OCI-LY3 (cell line): ENCODE data around the gene LRRC7.

ENCODE experiments used
- H2AFZ ChIP-seq: fragments of 200-600, 300-600 bp; shearing (Covaris generic); 2 replicates; pipeline ENCODE4 v1.6.0; 2014; ENCODE audit warnings: antibody characterized with exemption, low read depth, low read length
- H3K27ac ChIP-seq: fragments of 200-600, 300-600 bp; sonication (generic); 2 replicates; pipeline ENCODE4 v1.5.1; 2014; ENCODE audit warnings: mild to moderate bottlenecking, low read length, moderate library complexity, mixed read lengths
- H3K27me3 ChIP-seq: fragments of 200-600, 300-600 bp; sonication (generic); 2 replicates; pipeline ENCODE4 v1.6.1; 2014; ENCODE audit warnings: low read depth, low read length, mixed read lengths
- H3K36me3 ChIP-seq: fragments of 200-600, 300-600 bp; sonication (generic); replicated peaks from 2 replicates; pipeline ENCODE3; 2014; ENCODE audit warnings: low read depth, low read length, mixed read lengths
- H3K4me1 ChIP-seq: fragments of 300-600, 200-600 bp; sonication (generic); 2 replicates; pipeline ENCODE4 v1.6.1; 2014; ENCODE audit warnings: low read length, mixed read lengths
- H3K4me2 ChIP-seq: fragments of 200-600, 300-600 bp; sonication (generic); 2 replicates; pipeline ENCODE4 v1.6.1; 2014; ENCODE audit warnings: low read length, mixed read lengths
- H3K4me3 ChIP-seq: fragments of 300-600, 200-600 bp; sonication (generic); 2 replicates; pipeline ENCODE4 v1.5.1; 2014; ENCODE audit warnings: antibody characterized with exemption, mild to moderate bottlenecking, low read length, moderate library complexity
- H3K79me2 ChIP-seq: fragments of 300-600, 200-600 bp; shearing (Covaris generic); 2 replicates; pipeline ENCODE4 v1.6.1; 2014; ENCODE audit warnings: mild to moderate bottlenecking, low read length, mixed read lengths
- H3K9ac ChIP-seq: fragments of 300-600, 200-600 bp; shearing (Covaris generic); 2 replicates; pipeline ENCODE4 v1.6.0; 2014; ENCODE audit warnings: mild to moderate bottlenecking, low read length, moderate library complexity
- H3K9me3 ChIP-seq: fragments of 200-600, 300-600 bp; shearing (Covaris generic); 2 replicates; pipeline ENCODE4 v1.6.1; 2014; ENCODE audit warnings: low read length, mixed read lengths; ENCODE audit not compliant: insufficient read depth
- H4K20me1 ChIP-seq: fragments of 200-600, 300-600 bp; sonication (generic); 2 replicates; pipeline ENCODE4 v1.6.1; 2016; ENCODE audit warnings: low read length, mixed read lengths; ENCODE audit not compliant: insufficient read depth
- EZH2phosphoT487 ChIP-seq: fragments of 200-600 bp; shearing (Covaris generic); IDR thresholded peaks from 2 replicates; pipeline ENCODE4 v1.6.1; 2018; ENCODE audit warnings: antibody characterized with exemption, mixed run types, low read depth
- TF ChIP-seq, protein P1 (sequence below): fragments of 200-600, 300-600 bp; sonication (generic); IDR thresholded peaks from 2 replicates; pipeline ENCODE4 v1.5.1; 2014; ENCODE audit warnings: antibody characterized with exemption, low read length, low read depth

The LRRC7 gene

DNA sequence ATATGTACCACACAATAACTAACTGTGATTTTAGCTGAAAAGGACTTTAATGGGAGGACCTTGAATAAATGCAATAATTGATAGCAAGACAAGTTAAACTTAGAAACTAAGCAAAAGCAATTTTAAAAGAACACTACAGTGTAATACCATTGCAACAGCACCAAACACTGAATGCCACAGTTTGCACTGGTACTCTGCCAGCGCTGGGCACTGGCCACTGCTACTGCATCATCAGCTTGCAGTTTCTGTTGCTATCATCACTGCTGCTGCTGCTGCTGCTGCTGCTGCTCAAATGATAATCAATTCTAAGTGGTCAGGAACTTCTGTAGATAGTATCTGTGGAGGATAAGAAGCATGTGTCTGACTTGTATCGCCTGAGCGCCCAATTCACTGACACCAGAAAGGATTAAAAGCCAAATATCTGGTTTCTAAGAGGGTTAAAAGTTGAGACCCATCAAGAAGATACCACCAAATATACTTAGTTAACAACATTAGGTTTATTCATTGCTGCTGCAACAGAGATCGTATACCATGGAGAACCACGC is 330.8 kb downstream of the LRRC7 start:
- Histone ChIP-seq H3K27me3 (no peaks in the 10 kb centered on the region), H3K4me1 (no peaks in the 10 kb centered on the region), H3K27ac (no peak overlapping the region), H3K79me2 (no peaks in the 10 kb centered on the region), H4K20me1 (no peaks in the 10 kb centered on the region), H3K9ac (no peak overlapping the region), H3K36me3 (no peaks in the 10 kb centered on the region), H3K4me2 (no peak overlapping the region), H2AFZ (no peak overlapping the region), H3K9me3 (no peaks in the 10 kb centered on the region), H3K4me3 (no peak overlapping the region)
- TF ChIP-seq, protein P1, sequence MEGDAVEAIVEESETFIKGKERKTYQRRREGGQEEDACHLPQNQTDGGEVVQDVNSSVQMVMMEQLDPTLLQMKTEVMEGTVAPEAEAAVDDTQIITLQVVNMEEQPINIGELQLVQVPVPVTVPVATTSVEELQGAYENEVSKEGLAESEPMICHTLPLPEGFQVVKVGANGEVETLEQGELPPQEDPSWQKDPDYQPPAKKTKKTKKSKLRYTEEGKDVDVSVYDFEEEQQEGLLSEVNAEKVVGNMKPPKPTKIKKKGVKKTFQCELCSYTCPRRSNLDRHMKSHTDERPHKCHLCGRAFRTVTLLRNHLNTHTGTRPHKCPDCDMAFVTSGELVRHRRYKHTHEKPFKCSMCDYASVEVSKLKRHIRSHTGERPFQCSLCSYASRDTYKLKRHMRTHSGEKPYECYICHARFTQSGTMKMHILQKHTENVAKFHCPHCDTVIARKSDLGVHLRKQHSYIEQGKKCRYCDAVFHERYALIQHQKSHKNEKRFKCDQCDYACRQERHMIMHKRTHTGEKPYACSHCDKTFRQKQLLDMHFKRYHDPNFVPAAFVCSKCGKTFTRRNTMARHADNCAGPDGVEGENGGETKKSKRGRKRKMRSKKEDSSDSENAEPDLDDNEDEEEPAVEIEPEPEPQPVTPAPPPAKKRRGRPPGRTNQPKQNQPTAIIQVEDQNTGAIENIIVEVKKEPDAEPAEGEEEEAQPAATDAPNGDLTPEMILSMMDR, result no peak
- no peak for TF ChIP-seq EZH2phosphoT487

- no peaks in the 10 kb centered on the region for H3K9me3 ChIP-seq
- no peak for TF ChIP-seq EZH2phosphoT487
- TF ChIP-seq, protein P1, result no peak
- H3K9ac ChIP-seq, result no peak overlapping the region
- no peak overlapping the region for H3K27ac ChIP-seq
- H3K4me1 ChIP-seq, result no peaks in the 10 kb centered on the region
- H3K4me2 ChIP-seq, result no peak overlapping the region
- H3K4me3 ChIP-seq, result no peak overlapping the region
- no peak overlapping the region for H2AFZ ChIP-seq
- no peaks in the 10 kb centered on the region for H4K20me1 ChIP-seq
- no peaks in the 10 kb centered on the region for H3K79me2 ChIP-seq
- no peaks in the 10 kb centered on the region for H3K36me3 ChIP-seq
- no peaks in the 10 kb centered on the region for H3K27me3 ChIP-seq
These were observed 343.6 kb downstream of the LRRC7 start for GRCh38 chr1:69911301-69911801.

GRCh38 chr1:69913977-69914376 is 346.3 kb downstream of the LRRC7 start:
- Histone ChIP-seq H3K36me3 (no peaks in the 10 kb centered on the region), H3K9ac (no peak overlapping the region), H3K4me2 (no peak overlapping the region), H3K9me3 (no peaks in the 10 kb centered on the region), H2AFZ (no peak overlapping the region), H3K4me3 (no peak overlapping the region), H3K27me3 (no peaks in the 10 kb centered on the region), H4K20me1 (no peaks in the 10 kb centered on the region), H3K79me2 (no peaks in the 10 kb centered on the region), H3K4me1 (no peaks in the 10 kb centered on the region), H3K27ac (no peak overlapping the region)
- TF ChIP-seq, protein P1, result no peak
- no peak for TF ChIP-seq EZH2phosphoT487

DNA sequence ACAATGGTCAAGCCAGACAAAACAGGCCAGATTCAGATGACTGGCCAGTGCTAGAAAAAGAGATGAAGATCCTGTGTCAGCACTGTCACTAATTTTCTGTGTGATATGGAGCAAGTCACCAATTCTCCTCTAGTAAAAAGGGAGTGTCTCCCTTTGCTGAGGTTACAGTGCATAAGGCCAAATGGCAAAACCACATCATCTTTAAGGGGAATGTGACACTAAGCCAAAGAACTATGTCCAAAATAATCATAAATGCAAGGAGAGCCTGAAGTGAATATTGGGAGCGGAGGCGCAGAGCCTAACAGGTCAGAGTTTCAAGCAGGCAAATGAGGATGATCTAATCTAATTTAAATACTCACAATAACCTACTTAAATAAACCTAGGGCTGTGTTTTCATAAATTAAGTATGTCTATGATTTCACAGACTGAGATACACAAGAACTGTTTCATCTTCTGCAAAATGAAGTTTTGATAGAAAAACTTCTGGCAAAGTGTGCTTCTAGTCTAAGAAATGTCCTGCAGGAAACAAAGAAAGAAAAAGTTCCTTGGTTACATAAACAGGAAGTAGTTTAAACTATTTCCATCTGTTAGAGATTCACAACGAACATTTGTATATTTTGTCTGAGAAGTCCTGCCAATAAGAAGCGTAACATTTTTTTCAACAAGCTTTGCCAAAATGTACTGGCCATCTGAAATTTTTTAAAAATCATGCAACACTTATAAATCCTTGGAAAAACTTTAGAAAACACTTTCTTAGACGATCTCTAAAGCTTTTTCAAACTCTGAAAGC is 347.4 kb downstream of the LRRC7 start:
- Histone ChIP-seq H3K36me3 (no peaks in the 10 kb centered on the region), H3K4me3 (no peak overlapping the region), H3K4me2 (no peak overlapping the region), H3K9ac (no peak overlapping the region), H3K9me3 (no peaks in the 10 kb centered on the region), H4K20me1 (no peaks in the 10 kb centered on the region), H2AFZ (no peak overlapping the region), H3K4me1 (no peaks in the 10 kb centered on the region), H3K79me2 (no peaks in the 10 kb centered on the region), H3K27me3 (no peaks in the 10 kb centered on the region), H3K27ac (no peak overlapping the region)
- TF ChIP-seq, protein P1, result no peak
- no peak for TF ChIP-seq EZH2phosphoT487
